B cell (primary cell): ENCODE results near the gene STK17A. TPM values are rescaled to one million over a fixed set of nuclear protein-coding genes. Genes with fewer than 3 reads are reported as not detected.
A peak's percentile ranks its signal among the peaks of the same experiment; 100 is the strongest.

Experiments
- ATAC-seq: fragments of 200-7000 bp; cut with Tn5 transposase; one replicate; pipeline ENCODE4 v1.10.0; 2021; ENCODE audit warnings: low read depth, mild to moderate bottlenecking, moderate number of reproducible peaks, moderate library complexity
- CTCF ChIA-PET: fragments of 350-600 bp; sonication (Branson Sonifier 250); formaldehyde crosslinking; loops from one replicate; lab custom pipeline; 2021; ENCODE audit warnings: antibody characterized with exemption, inconsistent platforms; lab: Charles Lee
- POLR2A ChIA-PET: fragments of 350-600 bp; sonication (Branson Sonifier 250); formaldehyde crosslinking; loops from one replicate; lab custom pipeline; 2021; ENCODE audit warnings: antibody characterized with exemption; lab: Charles Lee
- DNase-seq: peaks from one replicate; pipeline ENCODE4 v3.0.0; 2013
- H2AFZ ChIP-seq: 2 replicates; pipeline ENCODE4 v1.6.1; 2012; ENCODE audit warnings: mild to moderate bottlenecking, low read depth, low read length; ENCODE audit not compliant: insufficient read depth, poor library complexity, severe bottlenecking
- H3K27ac ChIP-seq, 2 donors: 1 replicate in 1 of 2; 2 replicates in 1 of 2; pipeline ENCODE4 v1.5.1; 2012 to 2013; ENCODE audit warnings: low read length in 2 of 2, mild to moderate bottlenecking in 2 of 2, moderate library complexity in 1 of 2
- H3K27me3 ChIP-seq, 4 experiments: fragments of 200-600 bp in 1 of 4; sonication (generic) in 1 of 4; replicated peaks in 1 of 4; 1 replicate in 2 of 4; 2 replicates in 2 of 4; pipeline versions ENCODE4 v1.6.1 to v1.7.0; 2013 to 2016; ENCODE audit warnings: low read length in 3 of 4, mild to moderate bottlenecking in 2 of 4, mixed read lengths in 1 of 4, moderate library complexity in 1 of 4; ENCODE audit not compliant: insufficient read depth in 4 of 4, control insufficient read depth in 3 of 4; ENCODE audit errors: control extremely low read depth in 1 of 4
- H3K36me3 ChIP-seq, 2 experiments: replicated peaks in 1 of 2; 1 replicate in 1 of 2; 2 replicates in 1 of 2; pipeline versions ENCODE4 v1.6.1 to v1.7.1; 2013; ENCODE audit warnings: low read length in 1 of 2; ENCODE audit not compliant: insufficient read depth in 2 of 2, control insufficient read depth in 1 of 2; ENCODE audit errors: control extremely low read depth in 1 of 2, extremely low read depth in 1 of 2
- H3K4me1 ChIP-seq, 2 donors: fragments of 200-600 bp in 1 of 2; sonication (generic) in 1 of 2; 1 replicate in 1 of 2; 2 replicates in 1 of 2; pipeline versions ENCODE4 v1.5.1 to v1.6.1; 2013 to 2017; ENCODE audit warnings: low read length in 2 of 2; ENCODE audit not compliant: control insufficient read depth in 2 of 2, insufficient read depth in 2 of 2
- H3K4me2 ChIP-seq: replicated peaks from 2 replicates; pipeline ENCODE3; 2012; ENCODE audit warnings: mild to moderate bottlenecking, low read depth, low read length; ENCODE audit not compliant: poor library complexity, severe bottlenecking
- H3K4me3 ChIP-seq, 5 experiments: fragments of 200-600 bp in 1 of 5; sonication (generic) in 1 of 5; 1 replicate in 3 of 5; 2 replicates in 2 of 5; pipeline versions ENCODE4 v1.5.1 to v1.7.0; 2011 to 2016; ENCODE audit warnings: low read length in 4 of 5, mild to moderate bottlenecking in 4 of 5, low read depth in 2 of 5, control low read depth in 1 of 5, moderate library complexity in 1 of 5; ENCODE audit not compliant: insufficient read depth in 1 of 5; ENCODE audit errors: control extremely low read depth in 1 of 5, extremely low read depth in 1 of 5
- H3K79me2 ChIP-seq: fragments of 200-600 bp; sonication (generic); one replicate; pipeline ENCODE4 v1.6.0; 2016; ENCODE audit warnings: low read length; ENCODE audit not compliant: control insufficient read depth, insufficient read depth
- H3K9ac ChIP-seq: fragments of 200-600 bp; sonication (generic); 2 replicates; pipeline ENCODE4 v1.6.1; 2017; ENCODE audit warnings: mild to moderate bottlenecking, low read length, moderate library complexity
- H3K9me3 ChIP-seq, 3 donors: one replicate each; pipeline versions ENCODE4 v1.6.1 to v1.7.1; 2013; ENCODE audit warnings: low read length in 2 of 3; ENCODE audit not compliant: control insufficient read depth in 2 of 3, insufficient read depth in 1 of 3; ENCODE audit errors: control extremely low read depth in 1 of 3
- H4K20me1 ChIP-seq: 2 replicates; pipeline ENCODE4 v1.6.0; 2012; ENCODE audit warnings: mild to moderate bottlenecking, low read length; ENCODE audit not compliant: insufficient read depth, control insufficient read depth, poor library complexity, severe bottlenecking
- H3K27ac Mint-ChIP-seq: one replicate; pipeline ENCODE4 v1.8.0; 2021; ENCODE audit warnings: mixed read lengths
- H3K27me3 Mint-ChIP-seq: one replicate; pipeline ENCODE4 v1.8.0; 2021; ENCODE audit warnings: mixed read lengths
- H3K4me1 Mint-ChIP-seq: one replicate; pipeline ENCODE4 v1.8.0; 2021; ENCODE audit warnings: mixed read lengths
- H3K4me3 Mint-ChIP-seq: one replicate; pipeline ENCODE4 v1.8.0; 2021; ENCODE audit warnings: mixed read lengths
- H3K9me3 Mint-ChIP-seq: one replicate; pipeline ENCODE4 v1.8.0; 2022; ENCODE audit warnings: mixed read lengths; ENCODE audit not compliant: insufficient read depth
- CTCF ChIP-seq: fragments of 200-600 bp; IDR thresholded peaks from one replicate; pipeline ENCODE4 v1.8.0; 2022; ENCODE audit warnings: antibody characterized with exemption, mild to moderate bottlenecking
- EZH2 ChIP-seq: IDR thresholded peaks from 2 replicates; pipeline ENCODE4 v1.6.1; 2012; ENCODE audit warnings: borderline replicate concordance, low read depth, mild to moderate bottlenecking, moderate library complexity, low read length; ENCODE audit not compliant: insufficient read depth, poor library complexity, severe bottlenecking
- WGBS: methylation state at CpG from one replicate; pipeline ENCODE4 v1.1.5; 2013; ENCODE audit warnings: missing lambda C conversion rate; ENCODE audit not compliant: insufficient coverage; 5-methylcytosine and 5-hydroxymethylcytosine counted together
- intact Hi-C: fragments of 100-400 bp; cut with micrococcal nuclease; formaldehyde crosslinking; loops from one replicate; pipeline ENCODE4 v1.10.0; 2022
- polyA plus RNA-seq: library from polyadenylated mRNA; depleted of rRNA; stranded (reverse); fragments of >200 nt; gene quantifications from 2 replicates; pipeline ENCODE4 v1.2.3, GENCODE V29; 2012
- total RNA-seq, 2 donors: library from RNA; stranded (reverse); fragments of 120-200 nt in 1 of 2; gene quantifications; 1 replicate in 1 of 2; 2 replicates in 1 of 2; pipeline versions ENCODE4 v1.2.3 to v1.2.4, GENCODE V29; 2013 to 2022

Gene STK17A
- total and polyA plus RNA-seq, 2 donors (not counting 1 experiment from before 2014, with no cell fraction given): 72.8 to 111 TPM

GRCh38 chr7:43621729-43622448, 39.0 kb downstream of the STK17A start:
- peak overlapping the region; percentile 72 for H3K27ac Mint-ChIP-seq
- 50% methylated on average over 2 of the region's 5 CpGs for WGBS
- H3K27me3 Mint-ChIP-seq: no peaks in the 10 kb centered on the region
- Histone ChIP-seq H2AFZ (no peak overlapping the region), H4K20me1 (peaks cover 30% of the 10 kb centered on the region), H3K9me3 (no peaks in the 10 kb centered on the region), H3K4me1 (peaks cover 76 to 80% of the 10 kb centered on the region in 2 donors), H3K79me2 (peaks cover 86% of the 10 kb centered on the region), H3K9ac (peak overlapping the region; percentile 7), H3K36me3 (peaks cover 2 to 80% of the 10 kb centered on the region in 2 experiments), H3K4me3 (no peak overlapping the region), H3K4me2 (peak overlapping the region; percentile 49), H3K27ac (peak overlapping the region; percentile 19 to 79), H3K27me3 (no peaks in the 10 kb centered on the region)
- H3K4me1 Mint-ChIP-seq: peaks cover 58% of the 10 kb centered on the region
- CTCF ChIA-PET: interaction anchor here (1.0 to 5.4 kb wide), 5 partner anchors 9 to 78 kb away, joined by 3 to 39 read pairs (median 7); partner anchors contain the start of gene STK17A
- no peaks in the 10 kb centered on the region for H3K9me3 Mint-ChIP-seq
- no peak for DNase-seq
- intact Hi-C loops: loop anchor here (2.0 kb wide), 1 partner anchor 17 kb away; no protein-coding TSS in a partner anchor
- peak overlapping the region; percentile 42 for H3K4me3 Mint-ChIP-seq
- no peak for TF ChIP-seq EZH2
- no peak for TF ChIP-seq CTCF
- ATAC-seq: no peak
- POLR2A ChIA-PET: interaction anchor here (2.0 kb wide), 1 partner anchor 39 kb away, joined by 8 read pairs; the partner anchor contains the start of gene STK17A

- Mint-ChIP-seq H3K27ac (no peak overlapping the region), H3K27me3 (no peaks in the 10 kb centered on the region), H3K4me1 (peaks cover 77% of the 10 kb centered on the region), H3K9me3 (no peaks in the 10 kb centered on the region), H3K4me3 (no peak overlapping the region)
- H3K9ac ChIP-seq: no peak overlapping the region
- no peak overlapping the region for H2AFZ ChIP-seq
- H3K9me3 ChIP-seq: no peaks in the 10 kb centered on the region
- no peak overlapping the region for H3K4me3 ChIP-seq
- H3K36me3 ChIP-seq: peaks cover 0 to 72% of the 10 kb centered on the region in 2 experiments
- TF ChIP-seq CTCF: no peak
- TF ChIP-seq EZH2: no peak
- H4K20me1 ChIP-seq: peaks cover 7% of the 10 kb centered on the region
- intact Hi-C loops: loop anchor here (2.0 kb wide), 1 partner anchor 41 kb away; the partner anchor contains the start of gene STK17A
- DNase-seq: no peak
- H3K79me2 ChIP-seq: peaks cover 69% of the 10 kb centered on the region
- ATAC-seq: no peak
- H3K27me3 ChIP-seq: no peaks in the 10 kb centered on the region
- H3K4me1 ChIP-seq: peaks cover 55 to 60% of the 10 kb centered on the region in 2 donors
- POLR2A ChIA-PET: no interaction called here
- 67% methylated on average over 1 of the region's 2 CpGs for WGBS
- CTCF ChIA-PET: interaction anchor here (5.4 kb wide), 1 partner anchor 42 kb away, joined by 39 read pairs; the partner anchor contains the start of gene STK17A
- H3K27ac ChIP-seq: peak overlapping the region; percentile 31 to 79
- H3K4me2 ChIP-seq: no peak overlapping the region
These were observed 41.2 kb downstream of the STK17A start for GRCh38 chr7:43624156-43624555.
